LNCaP clone FGC (cell line): ENCODE results near the gene FNDC3A.
A peak's percentile ranks its signal among the peaks of the same experiment; 100 is the strongest.

Source experiments
- DNase-seq: peaks from one replicate; pipeline ENCODE4 v3.0.0-alpha.2; 2011; ENCODE audit warnings: low read depth
- H3K4me3 ChIP-seq: 2 replicates; pipeline ENCODE4 v1.5.1; 2011; ENCODE audit warnings: mild to moderate bottlenecking, low read depth, low read length, control low read depth
- CTCF ChIP-seq: IDR thresholded peaks from 2 replicates; pipeline ENCODE4 v1.5.1; 2012; ENCODE audit warnings: mild to moderate bottlenecking; ENCODE audit not compliant: control insufficient read depth, insufficient read depth; ENCODE audit errors: extremely low read depth

FNDC3A gene

GRCh38 chr13:49221590-49221965, 245.9 kb downstream of the FNDC3A start:
- no peak overlapping the region for H3K4me3 ChIP-seq
- no peak for TF ChIP-seq CTCF

GRCh38 chr13:49225223-49226042, 249.7 kb downstream of the FNDC3A start:
- peak; percentile 52 for DNase-seq
- TF ChIP-seq CTCF = no peak
- no peak overlapping the region for H3K4me3 ChIP-seq

More at GRCh38 chr13:49221590-49221965, 245.9 kb downstream of the FNDC3A start:
- DNase-seq = no peak

- no peak for TF ChIP-seq CTCF
- no peak overlapping the region for H3K4me3 ChIP-seq
- DNase-seq = no peak
Observed at GRCh38 chr13:49226613-49227012, 250.9 kb downstream of the FNDC3A start.

GRCh38 chr13:49234741-49235140, 259.0 kb downstream of the FNDC3A start:
- no peak overlapping the region for H3K4me3 ChIP-seq
- no peak for DNase-seq
- no peak for TF ChIP-seq CTCF

GRCh38 chr13:49235856-49236431, 260.2 kb downstream of the FNDC3A start:
- no peak overlapping the region for H3K4me3 ChIP-seq
- TF ChIP-seq CTCF = no peak
- no peak for DNase-seq

- DNase-seq = no peak
- H3K4me3 ChIP-seq = no peak overlapping the region
- no peak for TF ChIP-seq CTCF
Observed at GRCh38 chr13:49238621-49239020, 262.9 kb downstream of the FNDC3A start.

GRCh38 chr13:49240017-49240416, 264.3 kb downstream of the FNDC3A start:
- TF ChIP-seq CTCF = peak; percentile 50
- no peak for DNase-seq
- H3K4me3 ChIP-seq = no peak overlapping the region
